ENCODE results near the gene FANCM.

The FANCM gene

DNA sequence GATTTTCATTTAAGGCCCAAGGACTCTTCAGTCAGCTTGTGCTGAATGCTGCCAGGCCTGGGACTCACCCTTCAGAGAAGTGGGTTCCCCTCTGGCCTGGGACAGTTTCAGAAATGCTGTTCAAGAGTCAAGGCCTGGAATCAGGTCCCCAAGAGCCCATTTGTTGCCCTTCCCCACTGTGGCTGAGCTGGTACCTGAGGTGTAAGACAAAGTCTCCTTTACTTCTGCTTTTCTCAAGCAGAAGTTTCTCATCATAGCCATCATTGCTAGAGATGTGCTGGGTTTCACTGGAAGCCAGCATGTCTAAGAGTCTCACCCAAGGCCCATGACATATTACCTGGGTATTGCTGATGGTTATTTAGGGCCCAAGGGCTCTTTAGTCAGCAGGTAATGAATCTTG is 8.9 kb downstream of the FANCM start:
- Histone ChIP-seq H4K5ac (ENCODE audit: low read length) (no peak overlapping the region), H2BK15ac (replicated peaks; ENCODE audit: low read depth) (no peak overlapping the region), H3K4ac (ENCODE audit: low read depth, low read length) (no peak overlapping the region)

DNA sequence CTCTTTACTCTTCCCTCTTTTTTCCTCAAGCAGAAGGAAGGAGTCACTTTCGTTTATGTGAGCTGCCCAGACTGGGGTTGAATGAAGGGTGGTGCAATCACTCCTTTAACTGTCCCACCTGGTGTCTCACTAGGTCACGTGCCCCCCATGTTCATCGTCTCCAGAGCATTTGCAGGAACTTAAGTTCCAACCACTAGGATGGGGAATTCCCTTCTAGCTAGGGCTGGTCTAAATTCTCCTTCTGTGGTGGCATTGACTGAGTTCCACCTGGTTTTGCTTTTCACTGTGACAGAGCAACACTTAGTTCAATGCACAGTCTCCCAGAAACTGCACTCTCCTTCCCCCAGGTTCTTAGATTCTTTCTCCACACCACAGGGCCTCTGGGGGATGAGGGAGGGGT is 9.5 kb downstream of the FANCM start:
- no peak overlapping the region for H2BK15ac ChIP-seq (replicated peaks; ENCODE audit: low read depth)
- H3K23ac ChIP-seq (ENCODE audit: low read length), result no peak overlapping the region
- no CpG with 5 or more reads among the region's 3 CpGs for WGBS (ENCODE audit: extremely low coverage, insufficient coverage, low lambda C conversion rate)
- no peak overlapping the region for H2AK5ac ChIP-seq (ENCODE audit: low read length)
- no peak overlapping the region for H2BK120ac ChIP-seq (ENCODE audit: low read depth, low read length)
- H3K79me2 ChIP-seq (ENCODE audit: control insufficient read depth, insufficient read depth, low read length), result no peaks in the 10 kb centered on the region
- H4K5ac ChIP-seq (ENCODE audit: low read length), result no peak overlapping the region
- H2BK5ac ChIP-seq (ENCODE audit: low read length), result no peak overlapping the region
- no peak overlapping the region for H3K18ac ChIP-seq (ENCODE audit: low read length)
- H3K4me3 ChIP-seq (ENCODE audit: low read length), result no peak overlapping the region
- no peak overlapping the region for H3K4me2 ChIP-seq (ENCODE audit: low read length)
- H3K79me1 ChIP-seq (ENCODE audit: low read length), result peaks cover 6% of the 10 kb centered on the region
- H3K27ac ChIP-seq (ENCODE audit: low read depth, low read length), result no peak overlapping the region
- no peak for DNase-seq
- no peaks in the 10 kb centered on the region for H3K27me3 ChIP-seq (ENCODE audit: insufficient read depth, low read length, poor library complexity)
- H3K56ac ChIP-seq (ENCODE audit: low read length), result no peak overlapping the region
- no peak overlapping the region for H3K9ac ChIP-seq (ENCODE audit: low read length)
- H3K4ac ChIP-seq (ENCODE audit: low read depth, low read length), result no peak overlapping the region
- H3K36me3 ChIP-seq (ENCODE audit: control insufficient read depth, insufficient read depth, low read length), result no peaks in the 10 kb centered on the region
- H3K4me1 ChIP-seq (ENCODE audit: control insufficient read depth, low read depth, low read length), result no peaks in the 10 kb centered on the region
- H4K8ac ChIP-seq (ENCODE audit: low read depth, low read length), result no peak overlapping the region

More for the DNA sequence above, 8.9 kb downstream of the FANCM start:
- H2AK5ac ChIP-seq (ENCODE audit: low read length), result no peak overlapping the region
- no peak overlapping the region for H3K4me3 ChIP-seq (ENCODE audit: low read length)
- H3K4me2 ChIP-seq (ENCODE audit: low read length), result no peak overlapping the region
- no peaks in the 10 kb centered on the region for H3K27me3 ChIP-seq (ENCODE audit: insufficient read depth, low read length, poor library complexity)
- H3K79me2 ChIP-seq (ENCODE audit: control insufficient read depth, insufficient read depth, low read length), result peaks cover 1% of the 10 kb centered on the region
- peaks cover 6% of the 10 kb centered on the region for H3K79me1 ChIP-seq (ENCODE audit: low read length)
- H3K18ac ChIP-seq (ENCODE audit: low read length), result no peak overlapping the region
- H3K36me3 ChIP-seq (ENCODE audit: control insufficient read depth, insufficient read depth, low read length), result no peaks in the 10 kb centered on the region
- no peak overlapping the region for H3K23ac ChIP-seq (ENCODE audit: low read length)
- no peak for DNase-seq
- H3K4me1 ChIP-seq (ENCODE audit: control insufficient read depth, low read depth, low read length), result no peaks in the 10 kb centered on the region
- no peak overlapping the region for H3K56ac ChIP-seq (ENCODE audit: low read length)
- H2BK120ac ChIP-seq (ENCODE audit: low read depth, low read length), result no peak overlapping the region
- no peak overlapping the region for H4K8ac ChIP-seq (ENCODE audit: low read depth, low read length)
- no peak overlapping the region for H3K27ac ChIP-seq (ENCODE audit: low read depth, low read length)
- no peak overlapping the region for H2BK5ac ChIP-seq (ENCODE audit: low read length)
- H3K9ac ChIP-seq (ENCODE audit: low read length), result no peak overlapping the region

DNA sequence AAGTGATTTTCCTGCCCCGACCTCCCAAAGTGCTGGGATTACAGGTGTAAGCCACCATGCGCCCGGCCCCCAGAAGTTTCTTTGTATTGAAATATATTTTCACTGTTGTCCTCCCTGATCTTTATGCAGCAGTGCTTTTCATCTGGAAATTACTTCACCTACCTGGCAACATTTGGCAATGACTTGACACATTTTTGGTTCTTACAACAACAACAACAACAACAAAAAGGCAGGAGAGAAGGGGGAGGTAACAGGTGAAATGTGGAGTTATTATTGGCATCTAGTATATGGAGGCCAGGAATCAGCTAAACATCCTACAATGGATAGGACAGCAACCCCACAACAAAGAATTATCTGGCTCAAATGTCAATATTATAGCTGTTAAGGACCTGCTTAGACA is 13.9 kb downstream of the FANCM start:
- Histone ChIP-seq H4K5ac (ENCODE audit: low read length) (no peak overlapping the region), H3K27me3 (ENCODE audit: insufficient read depth, low read length, poor library complexity) (no peaks in the 10 kb centered on the region), H3K9ac (ENCODE audit: low read length) (no peak overlapping the region), H2BK15ac (replicated peaks; ENCODE audit: low read depth) (no peak overlapping the region), H3K36me3 (ENCODE audit: control insufficient read depth, insufficient read depth, low read length) (no peaks in the 10 kb centered on the region), H3K4ac (ENCODE audit: low read depth, low read length) (no peak overlapping the region), H2BK5ac (ENCODE audit: low read length) (no peak overlapping the region), H3K4me3 (ENCODE audit: low read length) (no peak overlapping the region), H2AK5ac (ENCODE audit: low read length) (no peak overlapping the region), H3K4me2 (ENCODE audit: low read length) (no peak overlapping the region), H3K56ac (ENCODE audit: low read length) (no peak overlapping the region), H3K23ac (ENCODE audit: low read length) (no peak overlapping the region), H3K18ac (ENCODE audit: low read length) (no peak overlapping the region), H3K79me1 (ENCODE audit: low read length) (peaks cover 1% of the 10 kb centered on the region), H3K4me1 (ENCODE audit: control insufficient read depth, low read depth, low read length) (no peaks in the 10 kb centered on the region), H3K79me2 (ENCODE audit: control insufficient read depth, insufficient read depth, low read length) (no peaks in the 10 kb centered on the region), H3K27ac (ENCODE audit: low read depth, low read length) (no peak overlapping the region), H2BK120ac (ENCODE audit: low read depth, low read length) (no peak overlapping the region), H4K8ac (ENCODE audit: low read depth, low read length) (no peak overlapping the region)
- no peak for DNase-seq
- no CpG with 5 or more reads among the region's 3 CpGs for WGBS (ENCODE audit: extremely low coverage, insufficient coverage, low lambda C conversion rate)

DNA sequence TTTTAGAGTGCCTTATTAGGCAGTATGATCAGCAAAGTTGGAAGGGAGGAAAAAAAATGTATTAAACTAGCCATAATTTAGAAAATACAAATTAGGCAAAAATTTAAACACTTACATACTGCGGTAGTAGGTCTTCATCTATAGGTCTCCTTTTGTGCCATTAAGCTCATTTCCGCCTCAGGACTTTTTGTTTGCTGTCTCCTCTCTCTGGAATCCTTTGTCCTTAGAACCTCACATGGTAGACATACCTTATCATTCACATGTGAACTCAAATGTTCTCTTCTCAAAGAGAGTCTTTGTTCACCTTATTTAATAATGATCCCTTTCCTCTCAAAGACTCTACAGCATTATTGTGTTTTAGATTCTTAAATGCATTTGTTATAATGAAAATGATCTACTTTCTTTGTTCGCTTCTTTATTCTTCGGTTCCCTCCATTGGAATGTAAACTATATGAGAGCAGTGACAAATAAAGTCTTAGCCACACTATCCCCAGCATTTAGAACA is 14.7 kb downstream of the FANCM start:
- no CpG with 5 or more reads among the region's 4 CpGs for WGBS (ENCODE audit: extremely low coverage, insufficient coverage, low lambda C conversion rate)
- H3K36me3 ChIP-seq (ENCODE audit: control insufficient read depth, insufficient read depth, low read length), result no peaks in the 10 kb centered on the region
- H3K79me2 ChIP-seq (ENCODE audit: control insufficient read depth, insufficient read depth, low read length), result no peaks in the 10 kb centered on the region
- H2AK5ac ChIP-seq (ENCODE audit: low read length), result no peak overlapping the region
- H3K79me1 ChIP-seq (ENCODE audit: low read length), result no peaks in the 10 kb centered on the region
- no peak overlapping the region for H2BK120ac ChIP-seq (ENCODE audit: low read depth, low read length)
- no peak overlapping the region for H3K18ac ChIP-seq (ENCODE audit: low read length)
- H3K27me3 ChIP-seq (ENCODE audit: insufficient read depth, low read length, poor library complexity), result no peaks in the 10 kb centered on the region
- H3K4me1 ChIP-seq (ENCODE audit: control insufficient read depth, low read depth, low read length), result no peaks in the 10 kb centered on the region
- no peak overlapping the region for H3K4me2 ChIP-seq (ENCODE audit: low read length)
- H3K23ac ChIP-seq (ENCODE audit: low read length), result no peak overlapping the region
- H4K5ac ChIP-seq (ENCODE audit: low read length), result no peak overlapping the region
- no peak overlapping the region for H3K9ac ChIP-seq (ENCODE audit: low read length)
- no peak overlapping the region for H3K4ac ChIP-seq (ENCODE audit: low read depth, low read length)
- H3K4me3 ChIP-seq (ENCODE audit: low read length), result no peak overlapping the region
- H2BK5ac ChIP-seq (ENCODE audit: low read length), result no peak overlapping the region
- no peak overlapping the region for H3K56ac ChIP-seq (ENCODE audit: low read length)
- H3K27ac ChIP-seq (ENCODE audit: low read depth, low read length), result no peak overlapping the region
- H2BK15ac ChIP-seq (replicated peaks; ENCODE audit: low read depth), result no peak overlapping the region
- no peak for DNase-seq
- H4K8ac ChIP-seq (ENCODE audit: low read depth, low read length), result no peak overlapping the region

DNA sequence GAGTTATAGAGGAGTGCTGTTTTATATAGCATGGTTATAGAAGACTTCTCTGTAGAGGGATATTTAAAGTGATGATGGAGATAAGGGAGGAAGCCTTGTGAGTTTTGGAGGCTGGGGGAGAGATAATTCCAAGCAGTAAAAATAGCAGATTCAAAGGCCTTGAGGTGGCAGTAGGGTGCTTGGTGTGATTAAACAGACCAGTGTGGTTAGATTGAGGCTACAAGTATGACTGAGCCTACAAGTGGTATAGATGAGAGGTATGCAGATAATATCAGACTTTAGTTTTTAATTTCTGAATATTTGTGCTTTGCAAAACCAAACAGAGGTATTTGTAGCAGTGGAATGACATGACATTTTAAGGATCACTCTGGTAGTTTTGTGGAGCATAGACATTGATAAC is 20.3 kb downstream of the FANCM start:
- Histone ChIP-seq H3K36me3 (ENCODE audit: control insufficient read depth, insufficient read depth, low read length) (no peaks in the 10 kb centered on the region), H3K4ac (ENCODE audit: low read depth, low read length) (no peak overlapping the region), H3K9ac (ENCODE audit: low read length) (no peak overlapping the region), H2AK5ac (ENCODE audit: low read length) (no peak overlapping the region), H2BK120ac (ENCODE audit: low read depth, low read length) (no peak overlapping the region), H3K4me3 (ENCODE audit: low read length) (no peak overlapping the region), H3K79me2 (ENCODE audit: control insufficient read depth, insufficient read depth, low read length) (no peaks in the 10 kb centered on the region), H3K79me1 (ENCODE audit: low read length) (no peaks in the 10 kb centered on the region), H3K56ac (ENCODE audit: low read length) (no peak overlapping the region), H3K18ac (ENCODE audit: low read length) (no peak overlapping the region), H4K8ac (ENCODE audit: low read depth, low read length) (no peak overlapping the region), H2BK5ac (ENCODE audit: low read length) (no peak overlapping the region), H3K23ac (ENCODE audit: low read length) (no peak overlapping the region), H4K5ac (ENCODE audit: low read length) (no peak overlapping the region), H2BK15ac (replicated peaks; ENCODE audit: low read depth) (no peak overlapping the region), H3K4me2 (ENCODE audit: low read length) (no peak overlapping the region), H3K27me3 (ENCODE audit: insufficient read depth, low read length, poor library complexity) (no peaks in the 10 kb centered on the region), H3K27ac (ENCODE audit: low read depth, low read length) (no peak overlapping the region), H3K4me1 (ENCODE audit: control insufficient read depth, low read depth, low read length) (no peaks in the 10 kb centered on the region)
- DNase-seq, result no peak

DNA sequence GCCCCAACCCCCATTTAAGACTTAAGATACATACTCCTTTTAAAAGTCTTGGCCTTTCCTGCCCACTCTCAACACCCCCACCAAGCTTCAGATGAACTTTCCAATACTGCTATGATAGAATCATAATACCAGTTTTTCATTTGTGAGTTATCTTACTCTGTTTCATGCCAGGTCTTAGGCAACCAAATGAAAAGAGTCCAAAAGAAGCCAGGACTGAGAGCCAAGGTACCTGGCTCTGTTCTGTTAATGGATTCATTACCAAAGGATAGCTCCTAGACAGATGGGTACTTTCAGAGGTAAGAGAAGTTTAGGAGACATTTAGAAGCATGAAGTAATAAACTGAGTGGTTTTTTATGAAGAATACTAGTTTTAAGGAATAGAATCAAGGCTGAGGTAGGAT is 34.2 kb downstream of the FANCM start:
- Histone ChIP-seq H2BK5ac (ENCODE audit: low read length) (no peak overlapping the region), H3K4me3 (ENCODE audit: low read length) (no peak overlapping the region), H2BK120ac (ENCODE audit: low read depth, low read length) (no peak overlapping the region), H2AK5ac (ENCODE audit: low read length) (no peak overlapping the region), H3K4me2 (ENCODE audit: low read length) (no peak overlapping the region), H3K79me2 (ENCODE audit: control insufficient read depth, insufficient read depth, low read length) (no peaks in the 10 kb centered on the region), H3K18ac (ENCODE audit: low read length) (no peak overlapping the region), H3K4ac (ENCODE audit: low read depth, low read length) (no peak overlapping the region), H3K56ac (ENCODE audit: low read length) (no peak overlapping the region), H3K27me3 (ENCODE audit: insufficient read depth, low read length, poor library complexity) (no peaks in the 10 kb centered on the region), H4K8ac (ENCODE audit: low read depth, low read length) (no peak overlapping the region), H3K23ac (ENCODE audit: low read length) (no peak overlapping the region), H4K5ac (ENCODE audit: low read length) (no peak overlapping the region), H3K36me3 (ENCODE audit: control insufficient read depth, insufficient read depth, low read length) (no peaks in the 10 kb centered on the region), H2BK15ac (replicated peaks; ENCODE audit: low read depth) (no peak overlapping the region), H3K27ac (ENCODE audit: low read depth, low read length) (no peak overlapping the region), H3K4me1 (ENCODE audit: control insufficient read depth, low read depth, low read length) (no peaks in the 10 kb centered on the region), H3K79me1 (ENCODE audit: low read length) (no peaks in the 10 kb centered on the region), H3K9ac (ENCODE audit: low read length) (no peak overlapping the region)
- DNase-seq, result no peak
